Nephron (organoid): ENCODE results near the gene MED25.

Experiments
- H3K27ac Mint-ChIP-seq, 3 experiments: 2 replicates each; pipeline ENCODE4 v1.8.0; 2020; ENCODE audit warnings: mixed read lengths in 3 of 3, mild to moderate bottlenecking in 2 of 3, moderate library complexity in 1 of 3
- H3K27me3 Mint-ChIP-seq: 2 replicates; pipeline ENCODE4 v1.8.0; 2021; ENCODE audit warnings: low read depth, mild to moderate bottlenecking, moderate library complexity, mixed read lengths
- H3K36me3 Mint-ChIP-seq: 2 replicates; pipeline ENCODE4 v1.8.0; 2020; ENCODE audit warnings: low read depth, mixed read lengths
- H3K4me1 Mint-ChIP-seq: 2 replicates; pipeline ENCODE4 v1.8.0; 2020; ENCODE audit warnings: mixed read lengths
- H3K4me3 Mint-ChIP-seq, 3 experiments: 2 replicates each; pipeline ENCODE4 v1.8.0; 2020; ENCODE audit warnings: mild to moderate bottlenecking in 3 of 3, mixed read lengths in 3 of 3, moderate library complexity in 2 of 3
- H3K9me3 Mint-ChIP-seq: 2 replicates; pipeline ENCODE4 v1.8.0; 2020; ENCODE audit warnings: mixed read lengths
- CTCF ChIP-seq, 3 experiments: fragments of 200-600 bp; sonication (generic); IDR thresholded peaks; one replicate each; pipeline ENCODE4 v1.5.0; 2021; ENCODE audit warnings: antibody characterized with exemption in 3 of 3; ENCODE audit not compliant: unreplicated experiment in 3 of 3

The MED25 gene

GRCh38 chr19:49830766-49831165, 12.7 kb downstream of the MED25 start:
- peaks cover 6% of the 10 kb centered on the region for H3K4me1 Mint-ChIP-seq
- H3K36me3 Mint-ChIP-seq: peaks cover 41% of the 10 kb centered on the region
- H3K27ac Mint-ChIP-seq: no peak overlapping the region
- TF ChIP-seq CTCF (IDR thresholded peaks at IDR 0.05; ENCODE audit: unreplicated experiment in 3 of 3): no peak
- H3K27me3 Mint-ChIP-seq: no peaks in the 10 kb centered on the region
- H3K4me3 Mint-ChIP-seq: no peak overlapping the region
- H3K9me3 Mint-ChIP-seq: no peaks in the 10 kb centered on the region

- H3K9me3 Mint-ChIP-seq: no peaks in the 10 kb centered on the region
- H3K27ac Mint-ChIP-seq: no peak overlapping the region
- peaks cover 38% of the 10 kb centered on the region for H3K36me3 Mint-ChIP-seq
- no peak overlapping the region for H3K4me3 Mint-ChIP-seq
- H3K4me1 Mint-ChIP-seq: peaks cover 1% of the 10 kb centered on the region
- TF ChIP-seq CTCF (IDR thresholded peaks at IDR 0.05; ENCODE audit: unreplicated experiment in 3 of 3): no peak
- H3K27me3 Mint-ChIP-seq: no peaks in the 10 kb centered on the region
These were observed 13.5 kb downstream of the MED25 start for GRCh38 chr19:49831592-49831991.

DNA sequence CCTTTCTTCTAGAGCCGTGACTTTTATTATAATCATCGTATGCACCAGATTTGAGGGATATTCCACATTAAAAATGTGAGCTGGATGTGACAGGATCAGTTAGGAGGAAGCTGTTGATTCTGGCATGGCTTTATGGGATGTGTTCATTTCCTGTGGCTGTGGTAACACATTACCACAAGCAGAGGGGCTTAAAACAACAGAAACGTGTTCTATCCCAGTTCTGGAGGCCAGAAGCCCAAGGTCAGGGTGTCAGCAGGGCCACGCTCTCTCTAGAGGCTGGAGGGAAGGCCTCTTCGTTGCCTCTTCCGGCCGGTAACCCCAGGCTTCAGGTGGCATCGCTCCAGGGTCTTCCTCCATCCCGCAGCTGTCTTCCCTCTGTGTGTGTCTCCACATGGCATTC, 14.5 kb downstream of the MED25 start:
- H3K4me1 Mint-ChIP-seq: no peaks in the 10 kb centered on the region
- H3K36me3 Mint-ChIP-seq: peaks cover 38% of the 10 kb centered on the region
- H3K4me3 Mint-ChIP-seq: no peak overlapping the region
- no peaks in the 10 kb centered on the region for H3K27me3 Mint-ChIP-seq
- no peak overlapping the region for H3K27ac Mint-ChIP-seq
- no peaks in the 10 kb centered on the region for H3K9me3 Mint-ChIP-seq
- no peak for TF ChIP-seq CTCF (IDR thresholded peaks at IDR 0.05; ENCODE audit: unreplicated experiment in 3 of 3)

- Mint-ChIP-seq H3K9me3 (no peaks in the 10 kb centered on the region), H3K4me3 (no peak overlapping the region), H3K27ac (no peak overlapping the region), H3K36me3 (peaks cover 48% of the 10 kb centered on the region), H3K27me3 (no peaks in the 10 kb centered on the region), H3K4me1 (no peaks in the 10 kb centered on the region)
- no peak for TF ChIP-seq CTCF (IDR thresholded peaks at IDR 0.05; ENCODE audit: unreplicated experiment in 3 of 3)
These were observed 15.5 kb downstream of the MED25 start for GRCh38 chr19:49833599-49833998.

GRCh38 chr19:49835562-49835961, 17.5 kb downstream of the MED25 start:
- Mint-ChIP-seq H3K4me3 (no peak overlapping the region), H3K27me3 (no peaks in the 10 kb centered on the region), H3K27ac (no peak overlapping the region), H3K4me1 (no peaks in the 10 kb centered on the region), H3K36me3 (peaks cover 68% of the 10 kb centered on the region), H3K9me3 (no peaks in the 10 kb centered on the region)
- TF ChIP-seq CTCF (IDR thresholded peaks at IDR 0.05; ENCODE audit: unreplicated experiment in 3 of 3): no peak

- Mint-ChIP-seq H3K27me3 (no peaks in the 10 kb centered on the region), H3K4me3 (no peak overlapping the region), H3K27ac (no peak overlapping the region), H3K9me3 (no peaks in the 10 kb centered on the region), H3K4me1 (no peaks in the 10 kb centered on the region), H3K36me3 (peaks cover 71% of the 10 kb centered on the region)
- no peak for TF ChIP-seq CTCF (IDR thresholded peaks at IDR 0.05; ENCODE audit: unreplicated experiment in 3 of 3)
These were observed 18.3 kb downstream of the MED25 start for GRCh38 chr19:49836176-49837008.
